ENCODE measurements around the gene COL6A1. TPM values are rescaled to one million over a fixed set of nuclear protein-coding genes. Genes with fewer than 3 reads are reported as not detected.
"Not testable (repeated sequence)": the region's sequence is repeated elsewhere in the genome, so short reads cannot be mapped to it uniquely, and the experiment has no call there.

COL6A1 gene
- total RNA-seq, 1 experiment from 2014 or later: 87.5 TPM

DNA sequence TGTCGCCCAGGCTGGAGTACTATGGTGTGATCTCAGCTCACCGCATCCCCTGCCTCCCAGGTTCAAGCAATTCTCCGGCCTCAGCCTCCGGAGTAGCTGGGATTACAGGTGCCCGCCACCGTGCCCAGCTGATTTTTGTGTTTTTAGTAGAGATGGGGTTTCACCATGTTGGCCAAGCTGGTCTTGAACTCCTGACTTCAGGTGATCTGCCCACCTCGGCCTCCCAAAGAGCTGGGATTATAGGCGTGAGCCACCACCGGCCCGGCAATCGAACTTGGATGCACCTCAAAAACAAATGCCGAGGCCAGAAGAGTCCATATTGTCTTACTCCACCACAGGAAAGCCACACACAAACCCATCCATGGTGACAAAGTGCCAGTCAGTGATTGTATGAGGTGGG is 65.3 kb downstream of the COL6A1 start:
- H3K9me2 ChIP-seq (ENCODE audit: insufficient read depth); H3K79me2 ChIP-seq (ENCODE audit: insufficient read depth, low read length); DNase-seq (ENCODE audit: low read depth, low spot score); H3K4me3 ChIP-seq (replicated peaks in 1 of 2; ENCODE audit: low read depth in 1 of 2, low read length in 2 of 2); H3K4me1 ChIP-seq (ENCODE audit: control insufficient read depth in 1 of 2, insufficient read depth in 2 of 2, low read length in 2 of 2); H3K27ac ChIP-seq (ENCODE audit: low read depth, low read length); H3K9ac ChIP-seq (ENCODE audit: low read length); H3K4me2 ChIP-seq (ENCODE audit: low read length); BruUV-seq (replicated peaks); intact Hi-C loops (cut with micrococcal nuclease); H2AFZ ChIP-seq (ENCODE audit: low read depth, low read length, poor library complexity, severe bottlenecking); RAD21 ChIA-PET (ENCODE audit: low non-redundant PET in 1 of 2, low total read pairs in 2 of 2, uncharacterized antibody in 2 of 2, unreplicated experiment in 2 of 2); CTCF ChIA-PET; H3K27me3 ChIP-seq (ENCODE audit: insufficient read depth, low read length); H3K36me3 ChIP-seq (ENCODE audit: control insufficient read depth in 1 of 2, insufficient read depth in 2 of 2, low read length in 2 of 2); H3K9me3 ChIP-seq (ENCODE audit: control insufficient read depth in 1 of 2, insufficient read depth in 1 of 2, low read depth in 1 of 2, low read length in 2 of 2); H4K20me1 ChIP-seq (ENCODE audit: insufficient read depth); ATAC-seq: not testable (repeated sequence)
- POLR2A ChIA-PET: interaction anchor here (0.7 kb wide), 1 partner anchor 36 kb away, joined by 3 read pairs; no protein-coding TSS in a partner anchor

DNA sequence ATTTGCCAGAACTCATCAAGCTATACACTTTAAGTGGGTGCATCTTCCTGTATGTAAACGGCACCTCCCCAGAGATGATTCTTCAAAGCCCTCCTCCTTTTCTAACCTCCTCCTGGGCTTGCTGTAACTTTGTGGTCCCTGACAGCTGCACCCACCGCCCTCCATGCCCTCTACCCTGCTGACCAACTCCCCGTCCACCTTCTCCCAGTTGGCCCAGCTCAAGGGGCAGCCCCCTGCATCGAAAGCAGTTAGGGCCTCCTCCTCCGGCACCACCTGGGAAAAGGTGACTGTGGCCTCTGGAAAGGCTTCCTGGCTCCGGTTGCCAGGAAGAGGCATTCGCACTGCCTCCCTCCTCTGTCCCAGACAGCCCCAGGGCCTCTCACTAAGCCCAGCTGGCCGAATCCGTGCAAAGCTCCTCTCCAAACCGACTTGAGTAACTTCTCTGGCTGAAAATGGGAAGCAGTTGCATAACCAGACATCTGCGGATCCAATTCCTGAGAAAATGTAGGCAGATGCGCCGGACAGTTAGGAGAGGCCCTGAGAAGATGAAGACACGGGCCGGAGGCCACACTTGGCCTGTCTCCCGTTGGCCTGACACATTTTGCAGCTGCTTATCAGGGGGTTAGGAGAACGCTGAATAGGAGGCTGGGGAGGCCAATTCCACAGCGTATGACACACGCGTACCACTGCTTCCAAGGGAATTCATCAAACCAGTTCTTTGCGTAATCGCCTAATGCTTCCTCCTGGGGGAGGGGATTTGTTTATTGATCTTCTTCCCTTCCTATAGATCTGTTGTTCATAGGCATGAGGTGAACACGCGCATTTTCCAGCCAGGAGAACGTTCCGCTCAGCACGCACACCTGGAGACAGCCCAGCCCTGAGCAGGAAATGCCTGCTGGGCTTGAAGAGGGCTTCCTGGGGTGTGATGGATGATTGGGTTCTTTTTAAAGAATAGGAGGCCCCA is 67.6 kb downstream of the COL6A1 start:
- Histone ChIP-seq H3K4me1 (ENCODE audit: control insufficient read depth in 1 of 2, insufficient read depth in 2 of 2, low read length in 2 of 2) (peaks cover 0 to 13% of the 10 kb centered on the region in 2 experiments; a peak in 2 of 4 replicates), H4K20me1 (ENCODE audit: insufficient read depth) (no peaks in the 10 kb centered on the region), H3K4me3 (replicated peaks in 1 of 2; ENCODE audit: low read depth in 1 of 2, low read length in 2 of 2) (no peak overlapping the region), H3K9me3 (ENCODE audit: control insufficient read depth in 1 of 2, insufficient read depth in 1 of 2, low read depth in 1 of 2, low read length in 2 of 2) (no peaks in the 10 kb centered on the region), H2AFZ (ENCODE audit: low read depth, low read length, poor library complexity, severe bottlenecking) (no peak overlapping the region), H3K9me2 (ENCODE audit: insufficient read depth) (no peaks in the 10 kb centered on the region), H3K9ac (ENCODE audit: low read length) (no peak overlapping the region), H3K27me3 (ENCODE audit: insufficient read depth, low read length) (no peaks in the 10 kb centered on the region; the same call in 1 of the 2 replicates), H3K79me2 (ENCODE audit: insufficient read depth, low read length) (no peaks in the 10 kb centered on the region), H3K4me2 (ENCODE audit: low read length) (no peak overlapping the region), H3K27ac (ENCODE audit: low read depth, low read length) (no peak overlapping the region), H3K36me3 (ENCODE audit: control insufficient read depth in 1 of 2, insufficient read depth in 2 of 2, low read length in 2 of 2) (no peaks in the 10 kb centered on the region)
- DNase-seq (ENCODE audit: low read depth, low spot score) (no peak), ATAC-seq (no peak)
- POLR2A ChIA-PET: no interaction called here
- intact Hi-C loops (cut with micrococcal nuclease): no loop called here
- BruUV-seq (replicated peaks): no TSS peak
- CTCF ChIA-PET: no interaction called here
- RAD21 ChIA-PET (ENCODE audit: low non-redundant PET in 1 of 2, low total read pairs in 2 of 2, uncharacterized antibody in 2 of 2, unreplicated experiment in 2 of 2): no interaction called here
- no peak for TF ChIP-seq YY1 (IDR thresholded peaks at IDR 0.05; ENCODE audit: extremely low read depth, insufficient replicate concordance, low read depth, low read length)
- TF ChIP-seq POLR2A (IDR thresholded peaks at IDR 0.05; ENCODE audit: borderline replicate concordance, extremely low read depth, insufficient read depth, insufficient read length): no peak
- TF ChIP-seq, protein P1, sequence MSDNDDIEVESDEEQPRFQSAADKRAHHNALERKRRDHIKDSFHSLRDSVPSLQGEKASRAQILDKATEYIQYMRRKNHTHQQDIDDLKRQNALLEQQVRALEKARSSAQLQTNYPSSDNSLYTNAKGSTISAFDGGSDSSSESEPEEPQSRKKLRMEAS (IDR thresholded peaks at IDR 0.05): no peak
- no peak for TF ChIP-seq JUND (IDR thresholded peaks at IDR 0.05)
- TF ChIP-seq, protein P2, sequence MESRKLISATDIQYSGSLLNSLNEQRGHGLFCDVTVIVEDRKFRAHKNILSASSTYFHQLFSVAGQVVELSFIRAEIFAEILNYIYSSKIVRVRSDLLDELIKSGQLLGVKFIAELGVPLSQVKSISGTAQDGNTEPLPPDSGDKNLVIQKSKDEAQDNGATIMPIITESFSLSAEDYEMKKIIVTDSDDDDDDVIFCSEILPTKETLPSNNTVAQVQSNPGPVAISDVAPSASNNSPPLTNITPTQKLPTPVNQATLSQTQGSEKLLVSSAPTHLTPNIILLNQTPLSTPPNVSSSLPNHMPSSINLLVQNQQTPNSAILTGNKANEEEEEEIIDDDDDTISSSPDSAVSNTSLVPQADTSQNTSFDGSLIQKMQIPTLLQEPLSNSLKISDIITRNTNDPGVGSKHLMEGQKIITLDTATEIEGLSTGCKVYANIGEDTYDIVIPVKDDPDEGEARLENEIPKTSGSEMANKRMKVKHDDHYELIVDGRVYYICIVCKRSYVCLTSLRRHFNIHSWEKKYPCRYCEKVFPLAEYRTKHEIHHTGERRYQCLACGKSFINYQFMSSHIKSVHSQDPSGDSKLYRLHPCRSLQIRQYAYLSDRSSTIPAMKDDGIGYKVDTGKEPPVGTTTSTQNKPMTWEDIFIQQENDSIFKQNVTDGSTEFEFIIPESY (IDR thresholded peaks at IDR 0.05; ENCODE audit: extremely low read depth, insufficient replicate concordance, low read length): no peak
- no peak for TF ChIP-seq RAD21 (IDR thresholded peaks at IDR 0.05; ENCODE audit: low read depth)
- TF ChIP-seq ZFX (IDR thresholded peaks at IDR 0.05): no peak
- TF ChIP-seq SP1 (IDR thresholded peaks at IDR 0.05; ENCODE audit: low read depth): no peak
- TF ChIP-seq EZH2phosphoT487 (IDR thresholded peaks at IDR 0.05; ENCODE audit: borderline replicate concordance): no peak
- TF ChIP-seq EZH2 (IDR thresholded peaks at IDR 0.05): no peak
- no peak for TF ChIP-seq FOSL1 (IDR thresholded peaks at IDR 0.05; ENCODE audit: low read depth)
- TF ChIP-seq, protein P3, sequence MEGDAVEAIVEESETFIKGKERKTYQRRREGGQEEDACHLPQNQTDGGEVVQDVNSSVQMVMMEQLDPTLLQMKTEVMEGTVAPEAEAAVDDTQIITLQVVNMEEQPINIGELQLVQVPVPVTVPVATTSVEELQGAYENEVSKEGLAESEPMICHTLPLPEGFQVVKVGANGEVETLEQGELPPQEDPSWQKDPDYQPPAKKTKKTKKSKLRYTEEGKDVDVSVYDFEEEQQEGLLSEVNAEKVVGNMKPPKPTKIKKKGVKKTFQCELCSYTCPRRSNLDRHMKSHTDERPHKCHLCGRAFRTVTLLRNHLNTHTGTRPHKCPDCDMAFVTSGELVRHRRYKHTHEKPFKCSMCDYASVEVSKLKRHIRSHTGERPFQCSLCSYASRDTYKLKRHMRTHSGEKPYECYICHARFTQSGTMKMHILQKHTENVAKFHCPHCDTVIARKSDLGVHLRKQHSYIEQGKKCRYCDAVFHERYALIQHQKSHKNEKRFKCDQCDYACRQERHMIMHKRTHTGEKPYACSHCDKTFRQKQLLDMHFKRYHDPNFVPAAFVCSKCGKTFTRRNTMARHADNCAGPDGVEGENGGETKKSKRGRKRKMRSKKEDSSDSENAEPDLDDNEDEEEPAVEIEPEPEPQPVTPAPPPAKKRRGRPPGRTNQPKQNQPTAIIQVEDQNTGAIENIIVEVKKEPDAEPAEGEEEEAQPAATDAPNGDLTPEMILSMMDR (IDR thresholded peaks at IDR 0.05 in 2 of 3, conservative IDR thresholded peaks at IDR 0.05 in 1 of 3; ENCODE audit: borderline replicate concordance in 1 of 3, insufficient read depth in 1 of 3, low read depth in 2 of 3, low read length in 2 of 3): no peak
- no peak for TF ChIP-seq TCF7L2 (IDR thresholded peaks at IDR 0.05; ENCODE audit: borderline replicate concordance, extremely low read depth, insufficient read depth, insufficient read length)
